ENCODE results near the gene MIA. TPM values are rescaled to one million over a fixed set of nuclear protein-coding genes. Genes with fewer than 3 reads are reported as not detected.

Gene MIA
- total and polyA plus RNA-seq, 9 of the 15 experiments (the other 6 are each of a cell fraction or from before 2014, with no cell fraction given): 0.21 TPM; not detected in 8

DNA sequence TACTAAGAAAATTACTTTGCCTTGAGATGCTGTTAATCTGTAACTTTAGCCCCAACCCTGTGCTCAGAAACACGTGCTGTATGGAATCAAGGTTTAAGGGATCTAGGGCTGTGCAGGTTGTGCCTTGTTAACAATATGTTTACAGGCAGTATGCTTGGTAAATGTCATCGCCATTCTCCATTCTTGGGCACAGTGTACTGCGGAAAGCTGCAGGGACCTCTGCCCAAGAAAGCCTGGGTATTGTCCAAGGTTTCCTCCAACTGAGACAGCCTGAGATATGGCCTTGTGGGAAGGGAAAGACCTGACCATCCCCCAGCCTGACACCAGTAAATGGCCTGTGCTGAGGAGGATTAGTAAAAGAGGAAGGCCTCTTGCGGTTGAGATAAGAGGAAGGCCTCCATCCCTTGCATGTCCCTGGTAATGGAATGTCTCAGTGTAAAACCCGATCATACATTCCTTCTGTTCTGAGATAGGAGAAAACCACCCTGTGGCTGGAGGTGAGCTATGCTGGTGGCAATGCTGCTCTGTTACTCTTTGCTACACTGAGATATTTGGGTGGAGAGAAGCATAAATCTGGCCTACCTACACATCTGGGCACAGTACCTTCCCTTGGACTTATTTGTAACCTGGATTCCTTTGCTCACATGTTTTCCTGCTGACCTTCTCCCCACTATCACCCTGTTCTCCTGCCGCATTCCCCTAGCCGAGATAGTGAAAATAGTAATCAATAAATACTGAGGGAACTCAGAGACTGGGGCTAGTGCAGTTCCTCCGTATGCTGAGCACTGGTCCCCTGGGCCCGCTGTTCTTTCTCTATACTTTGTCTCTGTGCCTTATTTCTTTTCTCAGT lies 47.6 kb downstream of the MIA start (continued):
- TF ChIP-seq, protein P1, sequence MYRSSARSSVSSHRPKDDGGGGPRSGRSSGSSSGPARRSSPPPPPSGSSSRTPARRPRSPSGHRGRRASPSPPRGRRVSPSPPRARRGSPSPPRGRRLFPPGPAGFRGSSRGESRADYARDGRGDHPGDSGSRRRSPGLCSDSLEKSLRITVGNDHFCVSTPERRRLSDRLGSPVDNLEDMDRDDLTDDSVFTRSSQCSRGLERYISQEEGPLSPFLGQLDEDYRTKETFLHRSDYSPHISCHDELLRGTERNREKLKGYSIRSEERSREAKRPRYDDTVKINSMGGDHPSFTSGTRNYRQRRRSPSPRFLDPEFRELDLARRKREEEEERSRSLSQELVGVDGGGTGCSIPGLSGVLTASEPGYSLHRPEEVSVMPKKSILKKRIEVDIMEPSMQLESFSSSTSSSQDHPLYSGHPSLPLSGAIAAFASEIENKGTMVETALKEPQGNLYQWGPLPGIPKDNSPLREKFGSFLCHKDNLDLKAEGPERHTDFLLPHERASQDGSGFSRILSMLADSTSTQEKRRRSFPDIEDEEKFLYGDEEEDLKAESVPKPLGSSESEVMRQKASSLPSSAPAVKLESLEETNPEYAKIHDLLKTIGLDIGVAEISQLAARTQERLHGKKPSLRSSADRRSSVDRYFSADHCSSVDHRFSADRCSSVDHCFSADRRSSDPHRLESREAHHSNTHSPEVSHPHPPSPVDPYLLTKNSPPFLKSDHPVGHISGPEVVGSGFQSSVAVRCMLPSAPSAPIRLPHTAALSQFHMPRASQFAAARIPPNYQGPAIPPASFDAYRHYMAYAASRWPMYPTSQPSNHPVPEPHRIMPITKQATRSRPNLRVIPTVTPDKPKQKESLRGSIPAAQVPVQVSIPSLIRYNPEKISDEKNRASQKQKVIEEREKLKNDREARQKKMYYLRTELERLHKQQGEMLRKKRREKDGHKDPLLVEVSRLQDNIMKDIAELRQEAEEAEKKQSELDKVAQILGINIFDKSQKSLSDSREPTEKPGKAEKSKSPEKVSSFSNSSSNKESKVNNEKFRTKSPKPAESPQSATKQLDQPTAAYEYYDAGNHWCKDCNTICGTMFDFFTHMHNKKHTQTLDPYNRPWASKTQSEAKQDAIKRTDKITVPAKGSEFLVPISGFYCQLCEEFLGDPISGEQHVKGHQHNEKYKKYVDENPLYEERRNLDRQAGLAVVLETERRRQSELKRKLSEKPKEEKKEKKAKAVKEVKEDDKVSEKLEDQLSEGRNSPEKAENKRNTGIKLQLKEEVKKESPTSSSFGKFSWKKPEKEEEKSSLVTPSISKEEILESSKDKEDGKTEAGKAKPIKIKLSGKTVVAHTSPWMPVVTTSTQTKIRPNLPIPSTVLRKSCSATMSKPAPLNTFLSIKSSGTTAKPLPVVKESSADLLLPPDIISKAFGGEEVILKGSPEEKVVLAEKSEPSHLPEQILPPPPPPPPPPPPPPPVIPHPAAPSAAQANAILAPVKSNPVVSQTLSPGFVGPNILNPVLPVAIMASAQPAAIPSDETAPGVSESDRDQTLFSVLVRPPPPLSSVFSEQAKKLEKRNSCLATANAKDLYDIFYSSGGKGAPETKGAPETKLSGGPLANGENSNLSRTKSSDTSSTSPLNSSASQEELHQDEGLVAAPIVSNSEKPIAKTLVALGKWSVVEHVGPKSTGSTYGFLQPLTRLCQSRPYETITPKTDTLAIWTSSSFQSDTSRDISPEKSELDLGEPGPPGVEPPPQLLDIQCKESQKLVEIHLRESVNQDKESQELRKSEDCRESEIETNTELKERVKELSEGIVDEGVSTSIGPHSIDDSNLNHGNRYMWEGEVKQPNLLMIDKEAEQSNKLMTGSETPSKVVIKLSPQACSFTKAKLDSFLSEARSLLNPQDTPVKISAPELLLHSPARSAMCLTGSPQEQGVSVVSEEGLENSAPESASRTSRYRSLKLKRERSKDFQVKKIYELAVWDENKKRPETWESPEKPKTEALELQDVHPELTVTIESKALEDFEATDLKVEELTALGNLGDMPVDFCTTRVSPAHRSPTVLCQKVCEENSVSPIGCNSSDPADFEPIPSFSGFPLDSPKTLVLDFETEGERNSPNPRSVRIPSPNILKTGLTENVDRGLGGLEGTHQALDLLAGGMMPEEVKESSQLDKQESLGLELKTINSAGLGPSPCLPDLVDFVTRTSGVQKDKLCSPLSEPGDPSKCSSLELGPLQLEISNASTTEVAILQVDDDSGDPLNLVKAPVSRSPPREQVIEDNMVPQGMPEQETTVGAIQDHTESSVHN (IDR thresholded peaks at IDR 0.05; ENCODE audit: borderline replicate concordance in 1 of 2, low read depth in 1 of 2): 0 out of 4 replicates have a peak, but pooled peaks of 1 of the 2 experiments have one; percentile 61
- peak; percentile 92 for TF ChIP-seq CBFA2T2 (conservative IDR thresholded peaks at IDR 0.05)
- 0 out of 2 replicates have a peak, but pooled peaks have one; percentile 5 for TF ChIP-seq ZFP1 (CRISPR knock-in tag; IDR thresholded peaks at IDR 0.05)
- peak; percentile 84 for TF ChIP-seq BHLHE40 (IDR thresholded peaks at IDR 0.05; ENCODE audit: low read length)
- 0 out of 2 replicates have a peak, but pooled peaks have one; percentile 35 for TF ChIP-seq RB1 (IDR thresholded peaks at IDR 0.05; ENCODE audit: low read depth)
- TF ChIP-seq NR2F6 (CRISPR knock-in tag; IDR thresholded peaks at IDR 0.05): 0 out of 2 replicates have a peak, but pooled peaks have one; percentile 23
- TF ChIP-seq, protein P2, sequence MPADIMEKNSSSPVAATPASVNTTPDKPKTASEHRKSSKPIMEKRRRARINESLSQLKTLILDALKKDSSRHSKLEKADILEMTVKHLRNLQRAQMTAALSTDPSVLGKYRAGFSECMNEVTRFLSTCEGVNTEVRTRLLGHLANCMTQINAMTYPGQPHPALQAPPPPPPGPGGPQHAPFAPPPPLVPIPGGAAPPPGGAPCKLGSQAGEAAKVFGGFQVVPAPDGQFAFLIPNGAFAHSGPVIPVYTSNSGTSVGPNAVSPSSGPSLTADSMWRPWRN (IDR thresholded peaks at IDR 0.05; ENCODE audit: low read depth): peak; percentile 43; the same call in 1 of the 2 replicates
- peak; percentile 99 for TF ChIP-seq SPI1 (IDR thresholded peaks at IDR 0.05; ENCODE audit: borderline replicate concordance, low read depth, low read length)
- peak; percentile 33 for TF ChIP-seq GABPA (tag; conservative IDR thresholded peaks at IDR 0.05; ENCODE audit: low read depth)
- peak; percentile 85 for TF ChIP-seq TAL1 (IDR thresholded peaks at IDR 0.05)
- TF ChIP-seq, protein P3, sequence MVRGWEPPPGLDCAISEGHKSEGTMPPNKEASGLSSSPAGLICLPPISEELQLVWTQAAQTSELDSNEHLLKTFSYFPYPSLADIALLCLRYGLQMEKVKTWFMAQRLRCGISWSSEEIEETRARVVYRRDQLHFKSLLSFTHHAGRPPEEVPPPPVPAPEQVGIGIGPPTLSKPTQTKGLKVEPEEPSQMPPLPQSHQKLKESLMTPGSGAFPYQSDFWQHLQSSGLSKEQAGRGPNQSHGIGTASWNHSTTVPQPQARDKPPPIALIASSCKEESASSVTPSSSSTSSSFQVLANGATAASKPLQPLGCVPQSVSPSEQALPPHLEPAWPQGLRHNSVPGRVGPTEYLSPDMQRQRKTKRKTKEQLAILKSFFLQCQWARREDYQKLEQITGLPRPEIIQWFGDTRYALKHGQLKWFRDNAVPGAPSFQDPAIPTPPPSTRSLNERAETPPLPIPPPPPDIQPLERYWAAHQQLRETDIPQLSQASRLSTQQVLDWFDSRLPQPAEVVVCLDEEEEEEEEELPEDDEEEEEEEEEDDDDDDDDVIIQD (CRISPR knock-in tag; IDR thresholded peaks at IDR 0.05): 0 out of 2 replicates have a peak, but pooled peaks have one; percentile 11
- TF ChIP-seq NR4A1 (CRISPR knock-in tag; IDR thresholded peaks at IDR 0.05): 0 out of 2 replicates have a peak, but pooled peaks have one; percentile 67
- TF ChIP-seq NR4A1 (tag; IDR thresholded peaks at IDR 0.05): peak; percentile 93
- TF ChIP-seq, protein P4, sequence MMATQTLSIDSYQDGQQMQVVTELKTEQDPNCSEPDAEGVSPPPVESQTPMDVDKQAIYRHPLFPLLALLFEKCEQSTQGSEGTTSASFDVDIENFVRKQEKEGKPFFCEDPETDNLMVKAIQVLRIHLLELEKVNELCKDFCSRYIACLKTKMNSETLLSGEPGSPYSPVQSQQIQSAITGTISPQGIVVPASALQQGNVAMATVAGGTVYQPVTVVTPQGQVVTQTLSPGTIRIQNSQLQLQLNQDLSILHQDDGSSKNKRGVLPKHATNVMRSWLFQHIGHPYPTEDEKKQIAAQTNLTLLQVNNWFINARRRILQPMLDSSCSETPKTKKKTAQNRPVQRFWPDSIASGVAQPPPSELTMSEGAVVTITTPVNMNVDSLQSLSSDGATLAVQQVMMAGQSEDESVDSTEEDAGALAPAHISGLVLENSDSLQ (IDR thresholded peaks at IDR 0.05): peak; percentile 56; the same call in 1 of the 2 replicates
- TF ChIP-seq RUNX1 (IDR thresholded peaks at IDR 0.05; ENCODE audit: low read depth): peak; percentile 88
- TF ChIP-seq TCF7 (IDR thresholded peaks at IDR 0.05; ENCODE audit: borderline replicate concordance): peak; percentile 61; the same call in 1 of the 2 replicates

Data from K562 (cell line).